Measurements from ENCODE around the gene NAGPA. TPM values are rescaled to one million over a fixed set of nuclear protein-coding genes. Genes with fewer than 3 reads are reported as not detected.

Gene NAGPA
- total RNA-seq, 4 donors from 2014 or later: 15.1 to 27.5 (median 27.4) TPM

DNA sequence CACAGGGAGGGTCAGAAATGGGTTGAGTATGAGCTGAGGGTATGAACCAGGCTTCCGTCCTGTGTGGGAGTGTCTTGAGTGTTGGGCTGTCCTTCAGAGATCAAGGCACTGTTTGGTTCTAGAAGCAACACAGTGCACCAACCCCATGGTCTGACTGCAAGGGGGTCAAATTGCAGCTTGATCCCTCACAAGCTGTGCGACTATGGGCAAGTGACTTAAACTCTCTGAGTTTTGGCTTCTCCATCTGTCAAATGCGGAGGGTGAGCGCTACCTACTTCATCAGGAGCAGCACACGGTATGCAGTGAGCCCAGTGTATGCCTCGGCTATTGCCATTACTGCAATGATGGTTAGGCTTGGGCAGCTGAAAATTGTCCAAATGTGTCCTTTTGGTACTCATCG lies 54.6 kb downstream of the NAGPA start:
- ATAC-seq (no peak), DNase-seq (no peak)
- H3K4me3 ChIP-seq: no peak overlapping the region
- in situ Hi-C loops (cut with MboI; ENCODE audit: low sequenced_read_pairs in 4 of 4): no loop called here
- no peaks in the 10 kb centered on the region for H3K9me3 ChIP-seq
- TF ChIP-seq, protein P1, sequence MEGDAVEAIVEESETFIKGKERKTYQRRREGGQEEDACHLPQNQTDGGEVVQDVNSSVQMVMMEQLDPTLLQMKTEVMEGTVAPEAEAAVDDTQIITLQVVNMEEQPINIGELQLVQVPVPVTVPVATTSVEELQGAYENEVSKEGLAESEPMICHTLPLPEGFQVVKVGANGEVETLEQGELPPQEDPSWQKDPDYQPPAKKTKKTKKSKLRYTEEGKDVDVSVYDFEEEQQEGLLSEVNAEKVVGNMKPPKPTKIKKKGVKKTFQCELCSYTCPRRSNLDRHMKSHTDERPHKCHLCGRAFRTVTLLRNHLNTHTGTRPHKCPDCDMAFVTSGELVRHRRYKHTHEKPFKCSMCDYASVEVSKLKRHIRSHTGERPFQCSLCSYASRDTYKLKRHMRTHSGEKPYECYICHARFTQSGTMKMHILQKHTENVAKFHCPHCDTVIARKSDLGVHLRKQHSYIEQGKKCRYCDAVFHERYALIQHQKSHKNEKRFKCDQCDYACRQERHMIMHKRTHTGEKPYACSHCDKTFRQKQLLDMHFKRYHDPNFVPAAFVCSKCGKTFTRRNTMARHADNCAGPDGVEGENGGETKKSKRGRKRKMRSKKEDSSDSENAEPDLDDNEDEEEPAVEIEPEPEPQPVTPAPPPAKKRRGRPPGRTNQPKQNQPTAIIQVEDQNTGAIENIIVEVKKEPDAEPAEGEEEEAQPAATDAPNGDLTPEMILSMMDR (IDR thresholded peaks at IDR 0.05 in 4 of 5, conservative IDR thresholded peaks at IDR 0.05 in 1 of 5): no peak
- TF ChIP-seq POLR2A (IDR thresholded peaks at IDR 0.05): no peak
- H3K27ac ChIP-seq: peak overlapping the region; percentile 90 to 96 (median 92)
- intact Hi-C loops (cut with DNase I; ENCODE audit: low total_unique reads): no loop called here
- no peaks in the 10 kb centered on the region for H3K36me3 ChIP-seq
- H3K4me1 ChIP-seq: peaks cover 40 to 50% of the 10 kb centered on the region in 2 donors
- no peaks in the 10 kb centered on the region for H3K27me3 ChIP-seq

DNA sequence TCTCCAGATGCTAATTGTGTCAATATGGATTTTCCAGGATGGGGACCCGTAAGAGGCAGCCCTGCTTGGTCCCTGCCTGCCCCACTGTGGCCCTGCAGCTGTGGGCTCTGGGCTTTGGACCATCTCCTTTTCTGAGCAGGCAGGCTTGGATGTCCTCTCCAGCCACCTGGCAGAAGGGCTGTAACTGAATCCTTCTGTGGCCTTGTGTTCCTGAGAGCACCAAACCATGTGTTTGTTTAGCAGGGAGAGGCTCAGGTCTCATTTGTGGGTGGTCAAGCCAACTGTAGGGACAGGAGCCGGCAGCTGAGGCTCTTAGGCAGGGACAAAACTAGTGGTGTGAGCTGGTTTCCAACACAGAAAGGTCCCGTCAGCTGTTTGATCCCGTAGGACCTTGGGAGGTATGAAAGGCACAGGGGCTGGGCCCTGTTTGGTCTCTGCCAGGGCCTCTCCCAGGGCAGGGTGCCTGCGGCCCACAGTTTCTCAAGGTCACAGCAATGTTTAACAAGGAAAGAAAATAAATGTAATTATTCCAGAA lies 57.1 kb downstream of the NAGPA start:
- no peaks in the 10 kb centered on the region for H3K36me3 ChIP-seq
- peak overlapping the region; percentile 93 to 97 (median 96) for H3K27ac ChIP-seq
- TF ChIP-seq POLR2A (IDR thresholded peaks at IDR 0.05): peak; percentile 25 to 44
- TF ChIP-seq, protein P1 (IDR thresholded peaks at IDR 0.05 in 4 of 5, conservative IDR thresholded peaks at IDR 0.05 in 1 of 5): no peak
- no peaks in the 10 kb centered on the region for H3K9me3 ChIP-seq
- in situ Hi-C loops (cut with MboI; ENCODE audit: low sequenced_read_pairs in 4 of 4) (no loop called here), intact Hi-C loops (cut with DNase I; ENCODE audit: low total_unique reads) (no loop called here)
- no peaks in the 10 kb centered on the region for H3K27me3 ChIP-seq
- ATAC-seq: peak; percentile 94 to 96
- peak; percentile 89 to 93 for DNase-seq
- peaks cover 43 to 60% of the 10 kb centered on the region in 2 donors for H3K4me1 ChIP-seq
- no peak overlapping the region for H3K4me3 ChIP-seq

DNA sequence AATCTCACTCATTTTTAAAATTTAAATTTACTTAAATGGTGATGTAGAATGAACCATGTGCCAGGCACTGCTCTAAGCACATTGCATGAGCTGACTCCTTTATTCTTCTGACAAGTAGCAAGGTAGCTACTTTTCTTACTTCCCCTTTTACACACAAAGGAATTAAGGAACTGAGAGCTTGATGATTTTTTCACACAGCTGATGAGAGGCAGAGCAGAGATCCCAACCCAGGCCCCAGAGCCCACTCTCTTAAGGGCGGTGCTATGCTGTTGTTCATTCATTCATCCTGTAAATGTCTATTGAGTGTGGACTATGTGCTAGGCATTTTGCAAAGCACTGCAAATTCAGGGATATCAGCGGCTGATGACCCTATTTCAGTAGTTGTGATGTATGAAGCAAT lies 57.7 kb downstream of the NAGPA start:
- in situ Hi-C loops (cut with MboI; ENCODE audit: low sequenced_read_pairs in 4 of 4): no loop called here
- H3K27ac ChIP-seq: peak overlapping the region; percentile 93 to 97 (median 96)
- no peaks in the 10 kb centered on the region for H3K27me3 ChIP-seq
- H3K4me3 ChIP-seq: no peak overlapping the region
- H3K4me1 ChIP-seq: peaks cover 43 to 60% of the 10 kb centered on the region in 2 donors
- DNase-seq (no peak), ATAC-seq (no peak)
- intact Hi-C loops (cut with DNase I; ENCODE audit: low total_unique reads): no loop called here
- no peaks in the 10 kb centered on the region for H3K9me3 ChIP-seq
- no peak for TF ChIP-seq POLR2A (IDR thresholded peaks at IDR 0.05)
- no peaks in the 10 kb centered on the region for H3K36me3 ChIP-seq

Other genes starting within 250 kb of the NAGPA start
- not detected for gene SEPTIN12, start 245.6 kb downstream of the NAGPA start, total RNA-seq
- not detected for gene SMIM22, start 238.6 kb downstream of the NAGPA start, total RNA-seq
- gene ROGDI, start 231.3 kb downstream of the NAGPA start, total RNA-seq: 10 to 100 TPM; 11.6 to 31.1 (median 26.0) TPM
- 10 to 100 TPM; 39.4 to 56.7 (median 53.0) TPM for gene GLYR1, start 186.6 kb downstream of the NAGPA start, total RNA-seq
- gene UBN1, start 186.5 kb downstream of the NAGPA start, total RNA-seq: 10 to 100 TPM; 25.3 to 33.4 (median 28.2) TPM
- gene PPL, start 96.8 kb downstream of the NAGPA start, total RNA-seq: 10 to 100 TPM; 12.8 to 23.1 (median 18.3) TPM
- 1 to 10 TPM in 3 of 4 donors, under 1 TPM in 1; 0.85 to 5.8 (median 1.5) TPM for gene SEC14L5, start 75.6 kb downstream of the NAGPA start, total RNA-seq
- not detected for gene C16orf89, start 32.0 kb upstream of the NAGPA start, total RNA-seq
- 10 to 100 TPM in 2 of 4 donors, 1 to 10 TPM in 2; 4.8 to 17.1 (median 9.7) TPM for gene ALG1, start 37.9 kb upstream of the NAGPA start, total RNA-seq
- 10 to 100 TPM in 3 of 4 donors, 1 to 10 TPM in 1; 10.0 to 17.1 (median 12.4) TPM for gene EEF2KMT, start 63.9 kb upstream of the NAGPA start, total RNA-seq

Measured in gastrocnemius medialis (tissue), 4 donors.